ENCODE data around the gene MIDN. TPM values are rescaled to one million over a fixed set of nuclear protein-coding genes. Genes with fewer than 3 reads are reported as not detected.

MIDN gene
- total RNA-seq, 1 experiment from 2014 or later = 118 TPM

DNA sequence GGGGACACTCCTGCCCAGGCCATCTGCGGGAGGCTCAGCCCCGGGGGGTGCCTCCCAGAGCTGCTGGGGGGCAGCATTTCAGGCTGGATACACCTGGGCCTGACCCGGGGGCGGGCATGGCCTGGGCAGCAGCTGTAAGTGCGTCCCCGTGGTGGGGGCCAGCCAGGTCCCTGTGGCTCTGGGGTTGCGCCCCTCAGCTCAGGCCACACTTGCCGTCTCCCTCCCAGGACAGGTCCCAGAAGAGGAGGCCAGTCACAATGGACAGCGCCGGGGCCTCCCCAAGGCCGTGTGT is 22.2 kb upstream of the MIDN start:
- ChIA-PET CTCF (no interaction called here), POLR2A (no interaction called here)
- BruUV-seq (replicated peaks) = no TSS peak
- H3K4me3 ChIP-seq (ENCODE audit: low read depth in 2 of 2, low read length in 2 of 2) = no peak overlapping the region
- TF ChIP-seq, protein P1, sequence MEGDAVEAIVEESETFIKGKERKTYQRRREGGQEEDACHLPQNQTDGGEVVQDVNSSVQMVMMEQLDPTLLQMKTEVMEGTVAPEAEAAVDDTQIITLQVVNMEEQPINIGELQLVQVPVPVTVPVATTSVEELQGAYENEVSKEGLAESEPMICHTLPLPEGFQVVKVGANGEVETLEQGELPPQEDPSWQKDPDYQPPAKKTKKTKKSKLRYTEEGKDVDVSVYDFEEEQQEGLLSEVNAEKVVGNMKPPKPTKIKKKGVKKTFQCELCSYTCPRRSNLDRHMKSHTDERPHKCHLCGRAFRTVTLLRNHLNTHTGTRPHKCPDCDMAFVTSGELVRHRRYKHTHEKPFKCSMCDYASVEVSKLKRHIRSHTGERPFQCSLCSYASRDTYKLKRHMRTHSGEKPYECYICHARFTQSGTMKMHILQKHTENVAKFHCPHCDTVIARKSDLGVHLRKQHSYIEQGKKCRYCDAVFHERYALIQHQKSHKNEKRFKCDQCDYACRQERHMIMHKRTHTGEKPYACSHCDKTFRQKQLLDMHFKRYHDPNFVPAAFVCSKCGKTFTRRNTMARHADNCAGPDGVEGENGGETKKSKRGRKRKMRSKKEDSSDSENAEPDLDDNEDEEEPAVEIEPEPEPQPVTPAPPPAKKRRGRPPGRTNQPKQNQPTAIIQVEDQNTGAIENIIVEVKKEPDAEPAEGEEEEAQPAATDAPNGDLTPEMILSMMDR (IDR thresholded peaks at IDR 0.05) = no peak
- TF ChIP-seq, protein P2, sequence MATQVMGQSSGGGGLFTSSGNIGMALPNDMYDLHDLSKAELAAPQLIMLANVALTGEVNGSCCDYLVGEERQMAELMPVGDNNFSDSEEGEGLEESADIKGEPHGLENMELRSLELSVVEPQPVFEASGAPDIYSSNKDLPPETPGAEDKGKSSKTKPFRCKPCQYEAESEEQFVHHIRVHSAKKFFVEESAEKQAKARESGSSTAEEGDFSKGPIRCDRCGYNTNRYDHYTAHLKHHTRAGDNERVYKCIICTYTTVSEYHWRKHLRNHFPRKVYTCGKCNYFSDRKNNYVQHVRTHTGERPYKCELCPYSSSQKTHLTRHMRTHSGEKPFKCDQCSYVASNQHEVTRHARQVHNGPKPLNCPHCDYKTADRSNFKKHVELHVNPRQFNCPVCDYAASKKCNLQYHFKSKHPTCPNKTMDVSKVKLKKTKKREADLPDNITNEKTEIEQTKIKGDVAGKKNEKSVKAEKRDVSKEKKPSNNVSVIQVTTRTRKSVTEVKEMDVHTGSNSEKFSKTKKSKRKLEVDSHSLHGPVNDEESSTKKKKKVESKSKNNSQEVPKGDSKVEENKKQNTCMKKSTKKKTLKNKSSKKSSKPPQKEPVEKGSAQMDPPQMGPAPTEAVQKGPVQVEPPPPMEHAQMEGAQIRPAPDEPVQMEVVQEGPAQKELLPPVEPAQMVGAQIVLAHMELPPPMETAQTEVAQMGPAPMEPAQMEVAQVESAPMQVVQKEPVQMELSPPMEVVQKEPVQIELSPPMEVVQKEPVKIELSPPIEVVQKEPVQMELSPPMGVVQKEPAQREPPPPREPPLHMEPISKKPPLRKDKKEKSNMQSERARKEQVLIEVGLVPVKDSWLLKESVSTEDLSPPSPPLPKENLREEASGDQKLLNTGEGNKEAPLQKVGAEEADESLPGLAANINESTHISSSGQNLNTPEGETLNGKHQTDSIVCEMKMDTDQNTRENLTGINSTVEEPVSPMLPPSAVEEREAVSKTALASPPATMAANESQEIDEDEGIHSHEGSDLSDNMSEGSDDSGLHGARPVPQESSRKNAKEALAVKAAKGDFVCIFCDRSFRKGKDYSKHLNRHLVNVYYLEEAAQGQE (IDR thresholded peaks at IDR 0.05; ENCODE audit: insufficient read depth in 1 of 2, low read depth in 2 of 2, low read length in 1 of 2) = no peak
- no peak for TF ChIP-seq SIN3A (IDR thresholded peaks at IDR 0.05; ENCODE audit: borderline replicate concordance, insufficient read depth, low read depth, low read length)
- no peak for TF ChIP-seq TCF7L2 (IDR thresholded peaks at IDR 0.05; ENCODE audit: low read depth, low read length)
- TF ChIP-seq POLR2AphosphoS5 (IDR thresholded peaks at IDR 0.05; ENCODE audit: low read depth, low read length) = no peak
- in situ Hi-C loops (cut with HindIII; ENCODE audit: low pct_unique_long_range_greater_than_20kb, low sequenced_read_pairs) (no loop called here), intact Hi-C loops (cut with micrococcal nuclease; ENCODE audit: unreplicated experiment) (no loop called here)
- no peak overlapping the region for H3K27ac ChIP-seq (ENCODE audit: low read length)
- no peaks in the 10 kb centered on the region for H3K27me3 ChIP-seq (ENCODE audit: control insufficient read depth, insufficient read depth, low read length)
- no peak for DNase-seq (ENCODE audit: low read depth, low spot score)
- no peak for ATAC-seq
- no peaks in the 10 kb centered on the region for H3K4me1 ChIP-seq (ENCODE audit: control insufficient read depth, insufficient read depth, low read length)
- H3K36me3 ChIP-seq (ENCODE audit: control insufficient read depth, insufficient read depth, low read length) = no peaks in the 10 kb centered on the region
- no peaks in the 10 kb centered on the region for H3K9me3 ChIP-seq (ENCODE audit: control insufficient read depth, insufficient read depth, low read depth, low read length)

DNA sequence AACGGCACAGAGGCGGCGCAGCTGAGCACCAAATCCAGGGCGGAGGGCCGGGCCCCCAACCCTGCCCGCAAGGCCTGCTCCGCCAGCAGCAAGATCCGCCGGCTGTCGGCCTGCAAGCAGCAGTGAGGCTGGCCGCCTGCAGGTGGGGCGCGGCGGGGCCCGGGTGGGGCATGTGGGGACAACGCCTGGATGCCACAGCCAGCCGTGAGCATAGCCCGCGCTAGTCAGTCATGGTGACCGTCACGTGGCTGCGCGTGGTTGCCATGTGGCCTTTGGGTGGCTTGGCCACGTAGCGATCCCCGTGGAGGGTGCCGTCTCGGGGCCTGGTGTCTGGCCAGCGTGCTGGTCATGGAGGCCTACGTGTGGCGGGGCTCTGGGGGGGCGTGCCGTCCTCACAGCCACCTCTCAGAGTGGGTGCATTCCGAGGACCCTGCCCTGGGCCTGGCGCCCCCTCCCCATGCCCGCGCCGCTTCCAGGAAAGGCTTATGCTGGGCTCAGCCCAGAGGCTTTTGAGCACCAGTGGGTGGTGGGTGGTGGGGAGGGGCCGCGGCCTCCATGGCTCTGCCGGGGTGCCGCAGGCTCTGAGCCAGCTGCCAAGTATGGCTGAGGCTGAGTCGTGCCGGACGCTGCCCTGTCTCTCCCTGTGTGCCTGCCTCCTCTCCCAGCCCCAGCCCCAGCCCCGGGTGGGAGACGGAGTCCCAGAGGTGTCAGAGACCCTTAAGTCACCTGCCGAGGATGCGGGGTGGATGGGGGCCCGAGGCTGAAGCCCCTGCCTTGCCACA is 21.7 kb upstream of the MIDN start:
- TF ChIP-seq TCF7L2 (IDR thresholded peaks at IDR 0.05; ENCODE audit: low read depth, low read length) (no peak), POLR2AphosphoS5 (IDR thresholded peaks at IDR 0.05; ENCODE audit: low read depth, low read length) (no peak), SIN3A (IDR thresholded peaks at IDR 0.05; ENCODE audit: borderline replicate concordance, insufficient read depth, low read depth, low read length) (no peak)
- TF ChIP-seq, protein P1 (IDR thresholded peaks at IDR 0.05) = no peak
- in situ Hi-C loops (cut with HindIII; ENCODE audit: low pct_unique_long_range_greater_than_20kb, low sequenced_read_pairs) = no loop called here
- BruUV-seq (replicated peaks) = no TSS peak
- ATAC-seq (no peak), DNase-seq (ENCODE audit: low read depth, low spot score) (no peak)
- no peaks in the 10 kb centered on the region for H3K36me3 ChIP-seq (ENCODE audit: control insufficient read depth, insufficient read depth, low read length)
- ChIA-PET POLR2A (no interaction called here), CTCF (no interaction called here)
- intact Hi-C loops (cut with micrococcal nuclease; ENCODE audit: unreplicated experiment) = no loop called here
- no peaks in the 10 kb centered on the region for H3K27me3 ChIP-seq (ENCODE audit: control insufficient read depth, insufficient read depth, low read length)
- no peaks in the 10 kb centered on the region for H3K9me3 ChIP-seq (ENCODE audit: control insufficient read depth, insufficient read depth, low read depth, low read length)
- no peak overlapping the region for H3K27ac ChIP-seq (ENCODE audit: low read length)
- H3K4me1 ChIP-seq (ENCODE audit: control insufficient read depth, insufficient read depth, low read length) = no peaks in the 10 kb centered on the region
- H3K4me3 ChIP-seq (ENCODE audit: low read depth in 2 of 2, low read length in 2 of 2) = no peak overlapping the region

All from Panc1 (cell line).